RWPE1 (cell line): ENCODE measurements around the gene SH3BP4.

Source experiments
- CTCF ChIA-PET: fragments of 350-600 bp; sonication (Branson Sonifier 250); formaldehyde crosslinking; extraction: SDS; loops from one replicate; lab custom pipeline; 2021; lab: Yijun Ruan, JAX
- POLR2A ChIA-PET: fragments of 400-600 bp; formaldehyde crosslinking; extraction: SDS; loops from one replicate; lab custom pipeline; 2020; ENCODE audit warnings: antibody characterized with exemption; ENCODE audit not compliant: low non-redundant PET; lab: Yijun Ruan, JAX
- DNase-seq: peaks from one replicate; pipeline ENCODE4 v3.0.0; 2012; ENCODE audit warnings: low spot score
- H3K27ac ChIP-seq: fragments of 450-650 bp; 2 replicates; pipeline ENCODE4 v1.5.1; 2017
- CTCF ChIP-seq: fragments of 450-650 bp; conservative IDR thresholded peaks from 2 replicates; pipeline ENCODE4 v1.5.1; 2017; ENCODE audit warnings: low read depth, mild to moderate bottlenecking

The SH3BP4 gene

GRCh38 chr2:235082578-235083338, 130.9 kb downstream of the SH3BP4 start:
- DNase-seq = no peak
- no peak overlapping the region for H3K27ac ChIP-seq
- ChIA-PET CTCF (no interaction called here), POLR2A (no interaction called here)
- no peak for TF ChIP-seq CTCF

- no peak for DNase-seq
- CTCF ChIA-PET = interaction anchor here (0.5 kb wide), 1 partner anchor 1163 kb away, joined by 3 read pairs; no protein-coding TSS in a partner anchor
- POLR2A ChIA-PET = no interaction called here
- H3K27ac ChIP-seq = no peak overlapping the region
- TF ChIP-seq CTCF = no peak
These were observed 132.0 kb downstream of the SH3BP4 start for GRCh38 chr2:235083822-235084221.

- no peak overlapping the region for H3K27ac ChIP-seq
- TF ChIP-seq CTCF = no peak
- CTCF ChIA-PET = interaction anchor here (0.5 kb wide), 1 partner anchor 1163 kb away, joined by 3 read pairs; no protein-coding TSS in a partner anchor
- no peak for DNase-seq
- POLR2A ChIA-PET = no interaction called here
These were observed 132.6 kb downstream of the SH3BP4 start for GRCh38 chr2:235084424-235084823.

- no peak for DNase-seq
- TF ChIP-seq CTCF = no peak
- no peak overlapping the region for H3K27ac ChIP-seq
- POLR2A ChIA-PET = no interaction called here
- CTCF ChIA-PET = no interaction called here
These were observed 133.7 kb downstream of the SH3BP4 start for GRCh38 chr2:235085476-235085875.

GRCh38 chr2:235086481-235087184, 134.8 kb downstream of the SH3BP4 start:
- POLR2A ChIA-PET = no interaction called here
- DNase-seq = no peak
- no peak overlapping the region for H3K27ac ChIP-seq
- no peak for TF ChIP-seq CTCF
- CTCF ChIA-PET = no interaction called here

GRCh38 chr2:235087832-235088495, 136.1 kb downstream of the SH3BP4 start:
- H3K27ac ChIP-seq = no peak overlapping the region
- CTCF ChIA-PET = interaction anchor here (0.5 to 0.7 kb wide), 2 partner anchors 15 to 426 kb away, joined by 4 to 5 read pairs; no protein-coding TSS in a partner anchor
- no peak for TF ChIP-seq CTCF
- no peak for DNase-seq
- POLR2A ChIA-PET = interaction anchor here (0.7 kb wide), 1 partner anchor 578 kb away, joined by 3 read pairs; no protein-coding TSS in a partner anchor
